CD4-positive, alpha-beta T cell treated with Interleukin-21 for 1 hour (primary cell): ENCODE results near the gene STOM.
"Not testable (repeated sequence)": the region's sequence is repeated elsewhere in the genome, so short reads cannot be mapped to it uniquely, and the experiment has no call there.

Source experiments
- DNase-seq: peaks from one replicate; pipeline ENCODE4 v3.0.0-alpha.2; 2020

STOM gene

GRCh38 chr9:121298689-121299466 lies 71.2 kb downstream of the STOM start:
- no peak for DNase-seq

DNA sequence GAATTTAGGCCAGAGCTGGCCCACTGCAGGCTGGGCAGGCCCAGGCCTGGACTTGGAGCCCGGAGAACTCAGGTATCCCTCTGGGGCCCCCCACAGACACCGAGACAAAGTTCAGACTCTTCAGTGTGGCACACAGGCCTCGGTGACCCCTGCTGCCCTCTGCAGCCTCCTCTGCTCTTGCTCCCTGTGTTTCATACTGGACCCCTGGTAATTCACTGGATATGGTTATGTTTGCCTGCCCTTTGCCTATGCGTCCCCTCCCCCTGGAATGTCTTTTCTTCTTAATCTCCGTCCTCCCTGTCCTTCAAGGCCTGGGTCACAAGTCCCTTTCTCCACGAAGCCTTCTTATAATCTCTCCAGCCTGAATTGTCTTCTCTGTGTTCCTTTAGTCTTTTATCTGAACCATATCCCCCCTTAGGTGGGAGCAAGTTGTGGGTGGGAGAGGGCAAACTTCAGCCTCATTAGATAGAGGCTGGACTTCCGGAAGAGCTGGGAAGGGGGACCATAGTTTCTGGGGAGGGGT lies 72.0 kb downstream of the STOM start:
- DNase-seq = no peak

- no peak for DNase-seq
Observed at GRCh38 chr9:121297389-121297788, 72.7 kb downstream of the STOM start.

DNA sequence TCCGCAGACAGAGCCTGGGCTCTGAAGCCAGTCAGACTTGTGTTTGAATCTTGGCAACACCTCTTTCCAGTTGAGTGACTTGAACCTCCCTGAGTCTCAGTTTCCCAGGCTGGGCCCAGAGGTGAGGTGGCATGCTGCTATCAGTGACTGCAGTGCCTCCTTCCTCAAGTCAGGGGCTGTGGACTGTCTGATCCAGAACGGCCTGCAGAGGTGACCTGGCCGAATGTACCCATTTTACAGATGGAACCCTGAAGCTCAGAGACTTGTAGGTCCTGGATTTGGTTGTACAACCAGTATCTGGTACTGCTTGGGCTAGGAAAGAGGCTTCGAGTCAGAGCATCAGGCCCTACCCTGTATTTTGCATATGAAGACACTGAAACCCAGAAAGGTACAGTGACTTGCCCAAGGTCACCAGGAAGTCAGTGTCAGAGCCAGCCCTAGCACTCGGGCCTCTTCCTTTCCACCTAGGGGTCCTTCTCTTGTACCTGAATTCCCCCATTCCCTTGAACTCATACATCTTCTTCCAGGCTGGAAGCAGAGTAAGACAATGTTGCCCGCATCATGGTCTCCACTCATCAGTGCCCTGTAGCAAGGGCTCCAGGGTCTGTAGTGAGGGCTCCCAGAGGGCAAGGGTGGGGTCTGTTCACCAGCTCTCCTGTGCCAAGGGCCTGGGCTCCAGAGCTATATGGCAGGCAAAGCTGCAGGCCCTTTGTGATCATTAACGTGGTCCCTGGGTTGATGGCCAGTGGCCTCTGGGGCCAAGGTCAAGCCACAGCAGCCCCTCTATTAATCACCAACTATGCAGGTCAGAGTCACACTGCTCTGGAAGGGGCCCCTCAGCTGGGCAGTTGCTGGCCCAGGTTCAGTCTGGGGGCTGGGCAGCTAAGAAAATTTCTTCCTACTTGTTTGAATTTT lies 73.6 kb downstream of the STOM start:
- no peak for DNase-seq

DNA sequence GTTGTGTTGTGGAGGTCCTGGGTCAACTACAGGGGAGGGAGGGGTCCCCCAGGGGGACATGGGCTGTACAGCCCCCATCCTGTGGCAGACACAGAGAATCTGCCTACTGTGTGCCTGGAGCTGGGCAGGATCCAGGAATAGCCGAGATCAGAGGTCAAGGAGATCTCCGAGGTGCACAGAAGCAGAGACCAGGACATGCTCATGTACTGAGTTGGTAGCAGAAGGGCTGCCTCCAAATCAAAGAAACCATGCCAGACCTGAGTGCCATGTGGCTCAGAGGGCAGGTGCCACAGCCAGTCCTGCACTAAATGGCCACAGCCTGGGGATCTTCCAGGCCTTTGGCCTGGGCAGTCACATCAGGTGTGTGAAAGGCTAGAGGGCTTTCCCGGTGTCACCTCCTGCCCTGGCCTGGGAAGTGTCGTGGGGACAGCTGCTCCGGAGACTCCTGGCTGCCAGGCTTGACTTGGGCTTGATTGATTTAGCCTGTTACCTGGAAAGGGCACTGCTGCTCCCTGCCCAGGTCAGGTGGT lies 74.3 kb downstream of the STOM start:
- no peak for DNase-seq

DNA sequence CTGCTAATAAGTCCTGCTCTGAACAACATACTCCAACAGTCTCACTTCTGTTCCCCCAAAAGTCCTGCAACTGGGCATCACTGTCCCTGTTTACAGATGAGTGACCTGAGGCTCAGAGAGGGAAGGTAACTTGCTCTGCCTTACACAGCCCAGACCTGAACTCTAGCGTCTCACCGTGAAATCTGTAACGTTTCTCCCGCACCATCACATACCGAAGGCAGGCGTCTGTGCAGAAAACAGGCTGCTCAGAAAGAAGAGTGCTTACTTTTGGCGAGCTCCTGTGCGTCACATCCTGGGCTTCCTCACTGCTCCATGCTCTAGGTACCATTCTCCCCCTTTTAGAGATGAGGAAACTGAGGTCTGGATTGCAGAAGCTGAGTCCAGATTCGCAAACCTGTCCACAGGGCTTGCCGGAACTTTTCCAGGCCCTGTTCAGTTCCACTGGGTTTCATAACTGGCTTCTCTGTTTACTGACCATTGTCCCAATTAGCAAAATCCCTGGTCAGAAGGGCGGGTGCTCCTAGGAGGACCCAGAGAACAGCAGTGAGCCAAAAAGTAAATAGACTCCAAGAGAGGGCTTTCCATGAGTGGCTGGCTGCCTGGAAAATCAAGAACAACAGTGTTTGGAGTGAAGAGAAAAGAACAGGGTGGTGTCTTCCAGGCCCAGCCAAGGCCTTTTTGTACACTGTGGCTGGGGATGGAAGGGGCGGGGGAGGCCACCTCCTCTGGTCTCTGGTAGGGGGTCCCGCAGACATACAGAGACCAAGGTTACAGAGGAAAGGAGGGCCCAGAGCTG lies 75.0 kb downstream of the STOM start:
- DNase-seq = no peak

DNA sequence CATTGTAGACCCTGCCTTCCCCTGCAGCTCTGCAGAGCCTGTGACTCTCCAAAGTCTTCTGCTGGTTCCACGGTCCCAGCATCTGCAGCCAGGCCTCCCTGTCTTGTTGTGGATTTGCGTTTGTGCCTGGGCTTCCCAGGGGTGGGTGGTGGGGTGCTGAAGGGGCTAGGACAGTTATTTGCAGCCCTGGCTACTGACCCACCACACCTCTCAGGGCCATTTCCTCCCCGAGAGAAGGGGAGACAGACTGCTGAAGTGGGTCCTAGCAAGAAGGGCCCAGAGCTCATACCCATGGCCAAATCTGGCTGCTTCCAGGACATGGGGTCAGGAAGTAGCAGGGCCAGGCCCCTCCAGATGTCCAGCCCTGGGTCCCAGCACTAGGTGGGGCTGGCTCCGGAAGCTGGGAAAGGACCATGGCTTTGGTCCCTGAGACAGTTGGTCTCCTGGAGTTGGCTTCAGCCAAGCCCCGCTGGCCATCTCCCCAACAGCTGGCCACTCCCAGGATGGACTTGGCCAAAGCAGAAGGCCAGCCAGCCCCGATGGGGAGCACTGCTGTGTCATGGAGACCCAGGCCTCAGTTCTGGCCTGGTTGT lies 75.8 kb downstream of the STOM start:
- DNase-seq = no peak

- no peak for DNase-seq
Observed at GRCh38 chr9:121292801-121293241, 77.2 kb downstream of the STOM start.

- no peak for DNase-seq
Observed at GRCh38 chr9:121292051-121292450, 78.0 kb downstream of the STOM start.

DNA sequence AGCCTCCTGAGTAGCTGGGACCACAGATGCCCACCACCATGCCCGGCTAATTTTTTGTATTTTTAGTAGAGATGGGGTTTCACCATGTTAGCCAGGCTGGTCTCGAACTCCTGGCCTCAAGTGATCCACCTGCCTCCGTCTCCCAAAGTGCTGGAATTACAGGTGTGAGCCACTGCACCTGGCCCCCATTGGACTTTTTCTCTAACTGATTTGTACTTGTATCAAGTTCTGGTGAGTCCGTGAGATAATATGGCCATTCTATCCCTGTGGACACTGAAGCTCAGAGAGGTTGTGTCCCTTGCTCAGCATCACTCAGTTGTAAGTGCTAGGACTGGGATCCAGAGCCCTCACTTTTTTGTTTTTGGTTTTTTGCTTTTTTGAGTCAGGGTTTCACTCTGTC lies 78.5 kb downstream of the STOM start:
- not testable (repeated sequence) for DNase-seq

DNA sequence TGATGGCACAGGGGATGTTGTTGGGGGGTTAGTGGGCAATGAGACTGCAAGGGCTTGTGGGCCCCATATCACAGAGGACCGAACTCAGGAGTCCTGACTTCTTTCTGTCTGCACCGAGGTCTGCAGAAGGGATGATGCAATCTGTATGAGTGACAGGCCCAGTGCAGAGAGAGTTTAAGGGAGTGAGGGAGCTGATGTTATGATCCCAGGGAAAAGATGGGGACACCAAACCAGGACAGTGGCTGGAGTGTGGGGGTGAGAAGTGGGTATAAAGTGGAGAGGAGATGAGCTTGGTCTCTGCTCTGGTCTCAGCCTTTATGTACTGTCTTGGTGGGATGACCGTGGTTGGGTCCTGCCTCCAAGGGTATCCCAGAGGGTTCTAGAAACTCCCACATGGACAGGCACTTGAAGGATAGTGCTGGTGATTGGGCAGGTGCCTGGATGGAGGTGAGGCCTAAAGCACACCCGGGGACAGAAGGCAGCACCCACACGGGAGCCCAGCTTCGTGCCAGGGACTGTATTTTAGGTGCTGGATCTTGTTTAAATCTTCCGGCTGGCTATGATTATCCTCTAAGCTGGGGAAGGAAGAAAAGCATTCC lies 80.2 kb downstream of the STOM start:
- no peak for DNase-seq

DNA sequence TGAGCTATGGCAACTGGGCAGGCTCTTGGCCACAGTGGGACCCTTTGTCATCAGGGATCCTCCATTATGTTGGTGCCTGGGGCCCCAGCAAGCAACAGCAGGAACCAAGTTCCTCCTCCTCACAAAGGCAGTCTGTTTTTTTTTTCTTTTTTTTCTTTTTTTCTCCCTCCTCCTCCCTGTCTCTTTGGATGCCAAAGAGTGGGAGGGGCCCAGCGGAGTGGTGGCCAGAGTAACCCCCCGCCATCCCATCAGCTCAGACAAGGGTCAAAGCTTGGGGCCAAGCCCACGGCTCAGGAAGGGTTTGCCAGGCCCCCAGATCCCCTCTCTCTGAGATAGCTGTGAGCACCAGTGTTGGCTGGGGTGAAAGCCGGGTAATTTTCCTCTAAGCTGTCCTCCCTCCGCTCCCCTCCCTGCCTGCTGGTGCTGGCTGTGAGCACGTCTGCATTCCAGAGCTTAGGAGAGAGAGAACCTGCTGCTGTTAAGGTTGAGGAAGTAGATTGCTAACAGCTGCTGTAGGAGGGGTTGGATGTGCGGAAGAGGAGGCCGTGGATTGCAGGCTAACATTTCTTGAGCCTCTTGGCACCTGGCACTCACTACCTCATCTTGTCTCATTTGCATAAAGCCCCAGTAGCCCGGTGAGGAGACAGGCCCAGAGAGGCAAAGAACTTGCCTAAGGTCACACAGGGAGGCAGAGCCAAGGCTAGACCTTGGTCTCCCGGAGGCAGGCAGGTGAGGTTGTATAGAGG lies 80.9 kb downstream of the STOM start:
- DNase-seq = no peak
